HG02678 (cell line): ENCODE measurements around the gene SRXN1.

Experiments
- ATAC-seq: cut with Tn5 transposase; IDR thresholded peaks from one replicate; pipeline ENCODE4 v1.9.1; 2021; ENCODE audit warnings: mild to moderate bottlenecking, moderate library complexity; ENCODE audit not compliant: unreplicated experiment

Gene SRXN1

GRCh38 chr20:675453-676314 lies 22.7 kb upstream of the SRXN1 start, which contains the start of gene SCRT2:
Gene SCRT2 (minus strand): TSS chr20:675802. CDS start chr20:675601, 201 bp downstream.
- ATAC-seq, result no peak

- ATAC-seq, result no peak
Measured at GRCh38 chr20:675033-675452, 22.0 kb upstream of the SRXN1 start.

GRCh38 chr20:673603-674001 lies 20.6 kb upstream of the SRXN1 start:
- ATAC-seq, result no peak

DNA sequence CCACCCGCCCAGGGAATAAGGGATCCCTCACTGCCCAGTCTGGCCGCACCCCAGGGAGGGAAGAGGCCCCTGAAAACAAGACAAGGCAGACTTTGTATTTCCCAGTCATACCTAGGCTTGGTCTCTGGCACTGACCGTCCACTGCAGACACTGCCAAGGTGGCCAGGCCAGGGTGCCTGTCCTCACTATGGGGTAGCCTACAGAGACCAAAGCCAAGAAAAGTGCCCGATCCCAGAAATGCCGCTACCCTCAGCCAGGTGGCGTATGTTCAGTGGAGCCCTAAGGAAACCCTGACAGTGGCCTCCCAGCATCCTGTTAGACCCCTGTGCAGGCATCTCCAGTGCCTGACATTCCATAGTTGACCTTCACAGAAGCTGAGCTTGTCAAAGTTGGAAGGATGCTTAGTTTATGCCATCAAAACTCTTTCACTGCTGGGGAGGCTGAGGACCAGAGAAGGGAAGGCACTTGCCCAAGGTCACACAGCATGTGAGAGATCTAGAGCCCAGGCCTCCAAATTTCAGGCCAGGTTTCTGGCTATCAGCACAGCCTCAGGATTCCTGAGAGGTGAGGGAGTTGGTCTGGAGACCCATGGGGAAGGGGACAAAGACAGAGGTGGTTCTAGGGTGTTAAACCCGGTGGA lies 20.1 kb upstream of the SRXN1 start:
- ATAC-seq, result no peak

DNA sequence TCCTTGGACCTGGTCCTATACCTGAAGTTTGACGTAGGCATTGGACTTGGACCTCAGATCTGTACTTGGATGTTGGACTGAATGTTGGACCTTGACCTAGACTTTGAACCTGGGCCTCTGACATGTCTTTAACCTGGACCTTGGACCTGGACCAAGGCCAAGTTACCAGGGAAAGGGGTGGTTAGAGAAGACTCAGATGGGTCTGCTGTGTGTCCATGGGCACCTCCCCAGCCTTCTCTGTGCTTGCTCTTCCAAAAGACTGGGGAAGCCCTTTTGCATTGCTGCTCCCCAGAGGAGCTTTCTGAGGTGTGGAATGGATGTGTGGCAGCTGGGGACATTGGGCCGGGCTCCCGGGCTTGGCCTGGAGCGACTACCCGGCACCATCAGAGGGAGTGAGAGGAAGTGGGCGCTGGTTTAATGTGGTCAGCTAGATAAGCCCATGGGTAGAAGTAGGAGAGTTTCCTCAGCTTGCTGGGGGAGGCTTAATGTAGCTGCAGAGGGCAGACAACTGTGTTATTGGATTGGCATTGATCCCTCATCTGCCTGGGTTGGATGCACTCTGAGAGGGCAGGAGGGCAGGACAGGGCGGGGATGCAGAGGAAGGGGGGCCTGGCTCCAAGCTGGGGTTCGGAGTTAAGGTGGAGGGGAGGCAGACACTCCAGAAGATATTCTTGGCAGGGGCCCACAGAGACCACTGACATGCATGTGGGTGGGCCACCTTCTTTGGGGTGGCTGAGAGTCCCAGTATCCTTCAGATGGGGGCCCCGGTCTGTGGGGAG lies 18.4 kb upstream of the SRXN1 start:
- ATAC-seq, result no peak

- no peak for ATAC-seq
Measured at GRCh38 chr20:669573-669972, 16.6 kb upstream of the SRXN1 start.

DNA sequence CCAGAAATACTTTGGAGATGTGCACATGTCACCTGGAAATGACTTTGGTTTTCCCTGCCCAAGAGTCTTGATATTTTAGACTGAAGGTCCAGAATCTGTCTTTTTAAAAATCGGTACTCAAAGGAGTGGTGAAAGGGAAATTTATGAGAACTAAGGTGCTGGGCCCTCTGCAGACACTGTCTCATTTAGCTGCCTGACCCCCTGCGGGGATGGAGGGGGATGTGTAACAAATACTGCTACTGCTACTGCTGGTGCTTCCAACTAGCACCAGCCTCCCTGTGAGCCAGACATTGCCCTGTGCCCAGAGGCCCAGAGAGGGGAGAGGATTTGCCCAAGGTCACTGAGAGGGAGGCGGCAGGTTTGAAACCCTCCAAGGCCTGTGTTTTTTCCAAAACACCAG lies 15.6 kb upstream of the SRXN1 start:
- ATAC-seq, result no peak

- no peak for ATAC-seq
Measured at GRCh38 chr20:668050-668449, 15.1 kb upstream of the SRXN1 start.

DNA sequence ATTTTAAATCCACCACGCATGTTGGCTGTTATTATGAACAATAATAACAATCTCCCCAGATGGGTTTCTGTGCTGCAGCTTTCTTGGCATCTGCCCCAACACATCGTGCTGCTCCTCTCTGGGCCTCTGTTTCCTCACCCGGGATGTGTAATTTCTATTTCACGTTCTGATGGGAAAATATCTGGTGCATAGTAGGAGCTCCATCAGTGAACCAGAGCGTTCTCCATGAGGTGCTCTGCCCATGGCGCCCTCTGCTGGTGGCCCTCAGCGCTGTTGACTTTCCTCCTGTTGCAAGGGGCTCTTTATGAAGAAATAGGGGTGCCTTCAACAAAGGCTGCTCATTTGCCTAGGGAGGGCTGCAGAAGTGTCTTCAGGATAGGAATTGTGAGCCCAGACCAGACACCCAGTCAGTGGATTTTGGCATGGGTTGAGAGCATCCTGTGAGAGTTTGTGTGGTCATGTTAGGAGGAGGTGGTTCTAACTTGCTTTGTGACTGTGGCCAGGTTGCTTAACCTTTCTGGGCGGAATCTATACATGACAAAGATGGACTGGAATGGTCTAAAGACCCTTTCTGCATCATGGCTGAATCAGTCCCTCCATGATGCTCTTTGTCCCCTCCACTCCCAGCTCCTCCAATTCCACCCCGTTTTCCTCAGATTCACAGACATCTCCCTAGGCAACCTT lies 14.5 kb upstream of the SRXN1 start:
- ATAC-seq, result no peak

DNA sequence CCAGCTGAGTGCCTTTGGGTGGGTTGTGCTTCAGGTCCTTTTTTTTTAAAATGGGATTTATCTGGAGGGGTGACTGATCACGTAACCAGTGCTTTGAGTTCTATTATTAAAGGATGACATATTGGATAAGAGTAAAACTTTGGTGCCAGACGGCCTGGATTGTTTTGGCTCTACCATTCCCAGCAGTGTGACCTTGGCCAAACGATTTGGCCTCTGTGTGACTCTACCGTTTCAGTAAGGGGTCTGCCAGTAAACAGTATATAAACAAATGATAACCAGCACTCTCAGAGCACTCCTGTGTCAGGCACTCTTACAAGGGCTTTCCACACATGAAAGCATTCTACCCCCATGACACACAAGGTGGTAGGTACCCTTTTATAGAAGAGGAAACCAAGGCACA lies 13.9 kb upstream of the SRXN1 start:
- no peak for ATAC-seq

DNA sequence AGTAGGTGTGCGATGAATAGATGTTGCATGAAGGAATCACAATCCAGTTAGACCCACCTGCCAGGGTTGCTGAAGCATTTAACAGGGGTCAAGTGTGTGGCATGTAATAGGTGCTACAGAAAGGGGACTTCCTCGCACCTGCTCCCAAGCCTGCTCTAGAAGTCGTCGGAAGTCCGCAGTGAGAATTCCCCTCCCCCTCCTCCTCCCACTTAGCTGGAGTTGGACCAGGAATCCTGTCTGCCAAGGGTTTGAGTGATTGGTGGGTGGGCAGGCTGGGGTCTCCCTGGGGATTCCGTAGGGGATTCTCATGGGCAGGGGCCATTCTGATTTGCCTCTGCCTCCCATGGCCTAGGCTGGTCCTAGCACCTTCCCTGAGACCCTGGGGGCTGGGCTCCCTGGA lies 12.3 kb upstream of the SRXN1 start:
- no peak for ATAC-seq

DNA sequence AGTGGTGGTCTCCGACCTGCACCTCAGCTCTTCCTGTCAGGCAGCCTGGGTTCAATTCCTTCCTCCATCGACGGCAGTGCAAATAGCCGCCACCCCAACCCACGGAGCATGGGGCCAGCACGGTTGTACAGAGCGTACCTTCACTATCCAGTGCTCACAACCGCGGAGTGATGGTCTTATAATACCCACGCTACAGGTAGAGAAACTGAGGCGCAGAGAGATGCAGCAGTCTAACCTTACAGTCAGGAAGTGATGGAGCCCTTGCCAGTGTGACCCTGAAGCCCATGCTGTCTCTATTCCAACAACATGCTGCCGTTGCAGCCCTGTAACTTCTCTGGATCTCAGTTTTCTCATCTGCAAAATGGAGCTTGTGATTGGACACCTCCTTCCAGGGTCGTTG lies 11.6 kb upstream of the SRXN1 start:
- ATAC-seq, result no peak

DNA sequence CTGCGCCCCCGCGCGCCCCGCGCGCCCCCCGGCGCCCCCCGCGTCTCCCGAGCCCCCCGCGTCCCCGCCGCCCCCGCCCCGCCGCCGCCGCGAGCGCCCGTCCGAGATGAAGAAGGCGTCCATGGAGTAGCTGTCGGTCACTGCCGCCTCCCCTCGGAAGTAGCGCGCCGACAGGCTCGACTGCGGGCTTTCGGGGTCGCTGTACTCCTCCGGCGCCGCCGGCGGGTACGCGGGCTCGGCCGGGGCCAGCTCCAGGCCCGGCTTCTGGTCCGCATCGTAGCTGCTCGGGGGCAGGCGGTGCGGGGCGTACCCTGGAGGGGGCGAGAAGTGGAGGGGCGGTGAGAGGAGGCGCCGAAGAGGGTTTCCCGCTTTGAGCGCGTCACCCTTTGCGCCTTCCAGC lies 11.2 kb upstream of the SRXN1 start:
- ATAC-seq, result no peak

- ATAC-seq, result no peak
Measured at GRCh38 chr20:663315-664090, 10.5 kb upstream of the SRXN1 start.

DNA sequence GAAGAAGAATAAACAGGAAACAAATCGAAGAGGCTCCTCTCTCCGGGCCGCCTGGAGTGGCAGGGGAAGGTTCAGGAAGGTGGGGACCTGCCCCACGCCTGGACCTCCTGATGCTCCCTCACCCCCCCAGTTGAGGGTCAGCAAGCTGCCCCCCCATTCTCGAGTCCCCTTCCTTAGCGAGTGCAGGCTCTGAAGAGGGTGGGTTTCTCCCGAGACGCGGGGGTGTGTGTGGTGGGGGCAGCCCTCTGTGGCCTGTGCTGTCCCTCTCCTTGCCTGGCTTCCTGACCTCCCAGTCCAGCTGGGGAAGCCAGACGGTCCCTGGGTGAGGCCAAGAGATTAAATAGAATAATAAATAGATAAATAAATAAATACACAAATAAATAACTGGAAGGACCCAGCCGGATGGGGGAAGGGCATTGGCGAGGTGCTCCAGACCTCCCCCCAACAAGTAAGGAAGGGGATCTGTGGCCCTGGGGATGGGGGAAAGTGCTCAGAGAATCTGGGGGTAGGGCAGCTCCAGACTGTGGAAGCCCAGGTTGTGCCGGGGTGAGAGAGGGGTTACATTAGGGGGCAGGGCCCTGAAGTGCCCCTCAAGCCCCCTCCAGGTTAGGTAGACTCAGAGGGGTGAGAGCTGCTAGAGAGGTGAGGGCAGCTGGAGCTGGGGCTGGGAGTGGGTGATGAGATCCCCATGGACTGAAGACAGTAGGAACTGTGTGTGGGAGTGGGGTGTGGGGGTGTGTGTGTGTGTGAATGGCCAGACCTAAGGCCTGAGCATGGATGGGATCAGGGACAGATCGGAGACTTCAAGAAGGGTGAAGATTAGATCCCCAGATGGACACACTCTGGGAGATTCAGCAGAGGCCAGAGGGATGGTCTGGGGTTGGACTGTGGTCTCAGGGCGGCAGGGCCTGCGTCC lies 9.5 kb upstream of the SRXN1 start:
- ATAC-seq, result no peak

DNA sequence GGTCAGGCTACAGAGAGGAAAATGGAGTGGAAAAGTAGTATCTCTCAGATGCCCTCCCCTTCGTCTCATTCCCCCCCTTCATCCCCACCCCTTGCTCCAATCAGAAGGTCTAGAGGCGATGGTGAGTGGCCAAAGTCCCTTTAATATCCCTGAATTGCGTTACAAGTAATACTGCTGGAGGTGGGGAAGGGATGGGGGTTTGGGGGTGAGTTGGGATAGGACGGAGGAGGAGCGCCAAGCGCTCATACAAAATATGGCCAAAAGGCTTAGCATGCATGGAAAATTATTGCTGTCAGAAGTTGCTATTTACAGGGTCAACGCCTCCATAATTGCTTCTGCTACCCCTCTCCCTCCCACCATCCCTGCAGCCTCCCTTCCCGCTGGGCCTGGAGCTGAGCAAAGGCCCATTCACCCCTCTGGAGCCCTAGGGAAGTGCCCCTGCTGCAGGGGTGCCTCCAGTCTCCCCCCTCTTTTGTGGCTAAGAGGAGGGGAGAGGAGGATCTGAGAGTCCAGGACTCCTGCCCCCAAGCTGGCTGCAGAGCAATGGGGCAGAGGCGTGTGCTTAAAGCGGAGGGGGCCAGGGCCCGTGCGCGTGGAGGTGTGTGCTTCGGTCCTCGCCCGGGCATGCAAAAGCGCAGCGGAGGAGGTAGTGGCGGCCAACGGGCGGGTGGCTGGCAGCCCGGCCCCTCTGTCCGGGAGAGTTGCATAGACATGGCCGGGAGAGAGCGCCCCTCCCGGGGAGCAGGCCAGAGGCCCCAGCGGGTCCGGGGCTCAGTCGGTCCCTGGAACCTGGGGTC lies 8.7 kb upstream of the SRXN1 start:
- no peak for ATAC-seq

GRCh38 chr20:658731-659291 lies 5.8 kb upstream of the SRXN1 start:
- no peak for ATAC-seq

DNA sequence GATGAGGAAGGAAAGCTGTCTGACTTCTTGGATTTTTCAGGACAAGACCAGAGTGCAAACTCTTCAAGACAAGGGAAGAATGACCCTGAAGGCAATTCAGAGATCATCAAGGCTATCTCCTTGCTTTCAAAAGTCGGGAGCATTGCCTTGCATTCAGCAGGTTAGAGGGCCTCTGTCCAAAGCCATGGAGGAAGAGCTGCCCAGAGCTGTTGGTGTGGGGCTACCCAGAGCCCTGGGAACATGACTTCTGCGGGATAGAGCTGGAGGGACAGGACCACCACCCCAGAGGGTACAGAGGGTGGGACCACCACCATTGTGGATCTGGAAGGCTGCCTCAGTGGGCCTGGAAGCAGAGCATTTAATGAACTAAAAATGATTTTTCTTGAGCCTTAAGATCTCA lies 5.2 kb upstream of the SRXN1 start:
- ATAC-seq, result no peak
